Spleen (tissue), 11 donors: ENCODE data around the gene HDAC9. TPM values are rescaled to one million over a fixed set of nuclear protein-coding genes. Genes with fewer than 3 reads are reported as not detected.

Experiments
- DNase-seq: peaks from one replicate; pipeline ENCODE4 v3.0.0-alpha.2; 2020
- H3K27ac ChIP-seq, 8 donors: fragments of 200-600 bp; sonication (generic) in 7 of 8; 1 replicate in 4 of 8; 2 replicates in 4 of 8; pipeline versions ENCODE4 v1.5.0 to v1.8.0; 2016 to 2021; ENCODE audit warnings: inconsistent platforms in 4 of 8, mild to moderate bottlenecking in 4 of 8, moderate library complexity in 1 of 8
- H3K27me3 ChIP-seq, 7 donors: fragments of 200-600 bp; sonication (generic) in 6 of 7; replicated peaks in 1 of 7; 1 replicate in 4 of 7; 2 replicates in 3 of 7; pipeline versions ENCODE4 v1.5.0 to v1.8.0; 2016 to 2021; ENCODE audit warnings: inconsistent platforms in 3 of 7, mild to moderate bottlenecking in 1 of 7
- H3K36me3 ChIP-seq, 6 donors: fragments of 200-600 bp; sonication (generic) in 5 of 6; 1 replicate in 4 of 6; 2 replicates in 2 of 6; pipeline versions ENCODE4 v1.5.0 to v1.8.0; 2016 to 2021; ENCODE audit warnings: inconsistent platforms in 2 of 6
- H3K4me1 ChIP-seq, 6 donors: fragments of 200-600 bp; sonication (generic) in 5 of 6; 1 replicate in 3 of 6; 2 replicates in 3 of 6; pipeline versions ENCODE4 v1.5.0 to v1.8.0; 2016 to 2021; ENCODE audit warnings: inconsistent platforms in 3 of 6
- H3K4me3 ChIP-seq, 8 donors: fragments of 200-600 bp; sonication (generic) in 7 of 8; 1 replicate in 4 of 8; 2 replicates in 4 of 8; pipeline versions ENCODE4 v1.5.0 to v1.8.0; 2016 to 2021; ENCODE audit warnings: inconsistent platforms in 4 of 8, mild to moderate bottlenecking in 4 of 8, moderate library complexity in 2 of 8
- H3K9me3 ChIP-seq, 8 donors: fragments of 200-600 bp; sonication (generic) in 7 of 8; 1 replicate in 4 of 8; 2 replicates in 4 of 8; pipeline versions ENCODE4 v1.5.0 to v1.8.0; 2016 to 2021; ENCODE audit warnings: inconsistent platforms in 4 of 8
- CTCF ChIP-seq, 11 experiments: fragments of 200-600 bp in 7 of 11; fragments of 450-650 bp in 4 of 11; sonication (generic) in 4 of 11; IDR thresholded peaks in 8 of 11; conservative IDR thresholded peaks in 3 of 11; 1 replicate in 7 of 11; 2 replicates in 4 of 11; pipeline versions ENCODE4 v1.4.0 to v1.8.0; 2016 to 2021; ENCODE audit warnings: antibody characterized with exemption in 11 of 11, inconsistent platforms in 4 of 11, mild to moderate bottlenecking in 1 of 11
- POLR2A ChIP-seq, 3 donors: fragments of 450-650 bp; IDR thresholded peaks; one replicate each; pipeline ENCODE4 v1.5.1; 2017; ENCODE audit warnings: antibody characterized with exemption in 3 of 3, mild to moderate bottlenecking in 1 of 3
- POLR2AphosphoS5 ChIP-seq, 3 donors: sonication (generic); formaldehyde crosslinking; IDR thresholded peaks; one replicate each; pipeline ENCODE4 v1.5.1; 2017; ENCODE audit warnings: antibody characterized with exemption in 3 of 3
- WGBS, 5 donors: extraction: QIAGEN DNeasy Blood & Tissue Kit in 3 of 5; methylation state at CpG; one replicate each; pipeline versions ENCODE4 v1.1.5 to v1.1.7; 2013 to 2018; 5-methylcytosine and 5-hydroxymethylcytosine counted together
- intact Hi-C: fragments of 100-400 bp; cut with DNase I; formaldehyde crosslinking; loops from one replicate; pipeline ENCODE4 v1.15.0; 2023; ENCODE audit warnings: low total_unique reads
- polyA plus RNA-seq, 3 donors: library from polyadenylated mRNA; stranded (reverse); fragments of 200-250 nt; gene quantifications; one replicate each; pipeline ENCODE4 v1.2.1, GENCODE V29; 2013
- total RNA-seq, 7 donors: library from RNA; depleted of rRNA in 3 of 7; stranded (reverse); fragments of >200 nt in 3 of 7; fragmentation: NEBNext Ultra II Directional in 4 of 7; extraction: Animal tissue kit (Norgen Biotek cat#: 25700) in 4 of 7; gene quantifications; one replicate each; pipeline versions ENCODE4 v1.1.0 to v1.2.1, GENCODE V29; 2016 to 2021
- donor health status: healthy with polysubstance abuse.
- donor health status: DM: no; HTN: no; CAD: no; lungs with moderate emphysema.
- donor health status: DM: no; HTN: no; CAD: no.
- donor health status: Bipolar disorder and iron deficiency.
- donor health status: healthy.
- donor health status: DM: no; HTN: no; CAD: no.
- donor health status: DM: yes; HTN: yes; CAD: no.

Gene HDAC9
- total and polyA plus RNA-seq, 10 donors = 15.9 to 100 (median 66.1) TPM

GRCh38 chr7:18997477-18998150 is 502.1 kb downstream of the HDAC9 start:
- no peak for TF ChIP-seq POLR2A (IDR thresholded peaks at IDR 0.05)
- TF ChIP-seq CTCF (IDR thresholded peaks at IDR 0.05 in 8 of 11, conservative IDR thresholded peaks at IDR 0.05 in 3 of 11) = no peak
- TF ChIP-seq POLR2AphosphoS5 (IDR thresholded peaks at IDR 0.05) = no peak
- H3K27ac ChIP-seq = no peak overlapping the region
- no peaks in the 10 kb centered on the region for H3K27me3 ChIP-seq
- no peaks in the 10 kb centered on the region for H3K9me3 ChIP-seq
- no peak overlapping the region for H3K4me3 ChIP-seq
- DNase-seq = no peak
- intact Hi-C loops = no loop called here
- H3K36me3 ChIP-seq = no peaks in the 10 kb centered on the region
- 93 to 98% (median 95%) methylated on average over 1 of the region's 1 CpG for WGBS, 5 donors
- H3K4me1 ChIP-seq = no peaks in the 10 kb centered on the region

- WGBS, 5 donors = 88 to 92% (median 90%) methylated on average over 4 of the region's 4 CpGs
- Histone ChIP-seq H3K4me3 (no peak overlapping the region), H3K36me3 (no peaks in the 10 kb centered on the region), H3K27ac (no peak overlapping the region), H3K9me3 (no peaks in the 10 kb centered on the region), H3K4me1 (no peaks in the 10 kb centered on the region), H3K27me3 (no peaks in the 10 kb centered on the region)
- intact Hi-C loops = no loop called here
- TF ChIP-seq CTCF (IDR thresholded peaks at IDR 0.05 in 8 of 11, conservative IDR thresholded peaks at IDR 0.05 in 3 of 11) (no peak), POLR2AphosphoS5 (IDR thresholded peaks at IDR 0.05) (no peak), POLR2A (IDR thresholded peaks at IDR 0.05) (no peak)
- no peak for DNase-seq
Measured at GRCh38 chr7:19000410-19000809, 504.9 kb downstream of the HDAC9 start.

- H3K9me3 ChIP-seq = no peaks in the 10 kb centered on the region
- DNase-seq = no peak
- no peaks in the 10 kb centered on the region for H3K36me3 ChIP-seq
- H3K27ac ChIP-seq = no peak overlapping the region
- intact Hi-C loops = no loop called here
- TF ChIP-seq POLR2AphosphoS5 (IDR thresholded peaks at IDR 0.05) (no peak), POLR2A (IDR thresholded peaks at IDR 0.05) (no peak), CTCF (IDR thresholded peaks at IDR 0.05 in 8 of 11, conservative IDR thresholded peaks at IDR 0.05 in 3 of 11) (no peak)
- no peak overlapping the region for H3K4me3 ChIP-seq
- 67 to 83% (median 78%) methylated on average over 1 of the region's 1 CpG for WGBS, 5 donors
- H3K27me3 ChIP-seq = no peaks in the 10 kb centered on the region
- no peaks in the 10 kb centered on the region for H3K4me1 ChIP-seq
Measured at GRCh38 chr7:19001854-19002253, 506.3 kb downstream of the HDAC9 start.

- Histone ChIP-seq H3K4me3 (no peak overlapping the region), H3K4me1 (no peaks in the 10 kb centered on the region), H3K36me3 (no peaks in the 10 kb centered on the region), H3K27ac (no peak overlapping the region), H3K9me3 (no peaks in the 10 kb centered on the region), H3K27me3 (no peaks in the 10 kb centered on the region)
- no peak for TF ChIP-seq POLR2AphosphoS5 (IDR thresholded peaks at IDR 0.05)
- TF ChIP-seq CTCF (IDR thresholded peaks at IDR 0.05 in 8 of 11, conservative IDR thresholded peaks at IDR 0.05 in 3 of 11) = no peak
- TF ChIP-seq POLR2A (IDR thresholded peaks at IDR 0.05) = no peak
- no peak for DNase-seq
- 63 to 83% (median 75%) methylated on average over 5 of the region's 5 CpGs for WGBS, 5 donors
- intact Hi-C loops = no loop called here
Measured at GRCh38 chr7:19009241-19009935, 513.8 kb downstream of the HDAC9 start.
